Measurements from ENCODE around the gene CDC37L1.

DNA sequence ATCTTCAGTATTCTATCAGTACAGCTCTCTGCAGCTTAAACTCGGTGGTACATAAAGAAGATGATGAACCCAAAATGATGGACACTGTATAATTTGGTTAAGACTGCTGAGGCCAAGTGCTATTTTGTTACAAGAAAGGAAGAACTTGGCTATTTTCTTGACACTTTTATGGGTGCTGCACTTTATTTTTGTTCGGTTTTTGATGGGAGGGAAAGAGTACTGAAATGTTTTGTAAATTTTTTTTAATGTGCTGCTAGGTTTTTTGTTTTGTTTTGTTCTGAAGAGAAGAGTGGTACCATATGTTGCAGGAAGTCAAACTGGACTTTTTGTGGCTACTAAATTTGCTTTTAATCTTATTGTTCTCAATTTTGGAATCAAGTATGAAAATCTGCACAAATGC, 26.7 kb downstream of the CDC37L1 start:
- TF ChIP-seq, protein P1, sequence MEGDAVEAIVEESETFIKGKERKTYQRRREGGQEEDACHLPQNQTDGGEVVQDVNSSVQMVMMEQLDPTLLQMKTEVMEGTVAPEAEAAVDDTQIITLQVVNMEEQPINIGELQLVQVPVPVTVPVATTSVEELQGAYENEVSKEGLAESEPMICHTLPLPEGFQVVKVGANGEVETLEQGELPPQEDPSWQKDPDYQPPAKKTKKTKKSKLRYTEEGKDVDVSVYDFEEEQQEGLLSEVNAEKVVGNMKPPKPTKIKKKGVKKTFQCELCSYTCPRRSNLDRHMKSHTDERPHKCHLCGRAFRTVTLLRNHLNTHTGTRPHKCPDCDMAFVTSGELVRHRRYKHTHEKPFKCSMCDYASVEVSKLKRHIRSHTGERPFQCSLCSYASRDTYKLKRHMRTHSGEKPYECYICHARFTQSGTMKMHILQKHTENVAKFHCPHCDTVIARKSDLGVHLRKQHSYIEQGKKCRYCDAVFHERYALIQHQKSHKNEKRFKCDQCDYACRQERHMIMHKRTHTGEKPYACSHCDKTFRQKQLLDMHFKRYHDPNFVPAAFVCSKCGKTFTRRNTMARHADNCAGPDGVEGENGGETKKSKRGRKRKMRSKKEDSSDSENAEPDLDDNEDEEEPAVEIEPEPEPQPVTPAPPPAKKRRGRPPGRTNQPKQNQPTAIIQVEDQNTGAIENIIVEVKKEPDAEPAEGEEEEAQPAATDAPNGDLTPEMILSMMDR (IDR thresholded peaks at IDR 0.05), result no peak
- no peak for TF ChIP-seq ZFX (IDR thresholded peaks at IDR 0.05; ENCODE audit: borderline replicate concordance)
